GM15510 (cell line): Measurements from ENCODE around the gene B3GALT5.

Experiments
- POLR2A ChIP-seq: IDR thresholded peaks from 3 replicates; pipeline ENCODE4 v1.6.1; 2011; ENCODE audit warnings: borderline replicate concordance; ENCODE audit not compliant: insufficient read length; ENCODE audit errors: extremely low read depth

B3GALT5 gene

DNA sequence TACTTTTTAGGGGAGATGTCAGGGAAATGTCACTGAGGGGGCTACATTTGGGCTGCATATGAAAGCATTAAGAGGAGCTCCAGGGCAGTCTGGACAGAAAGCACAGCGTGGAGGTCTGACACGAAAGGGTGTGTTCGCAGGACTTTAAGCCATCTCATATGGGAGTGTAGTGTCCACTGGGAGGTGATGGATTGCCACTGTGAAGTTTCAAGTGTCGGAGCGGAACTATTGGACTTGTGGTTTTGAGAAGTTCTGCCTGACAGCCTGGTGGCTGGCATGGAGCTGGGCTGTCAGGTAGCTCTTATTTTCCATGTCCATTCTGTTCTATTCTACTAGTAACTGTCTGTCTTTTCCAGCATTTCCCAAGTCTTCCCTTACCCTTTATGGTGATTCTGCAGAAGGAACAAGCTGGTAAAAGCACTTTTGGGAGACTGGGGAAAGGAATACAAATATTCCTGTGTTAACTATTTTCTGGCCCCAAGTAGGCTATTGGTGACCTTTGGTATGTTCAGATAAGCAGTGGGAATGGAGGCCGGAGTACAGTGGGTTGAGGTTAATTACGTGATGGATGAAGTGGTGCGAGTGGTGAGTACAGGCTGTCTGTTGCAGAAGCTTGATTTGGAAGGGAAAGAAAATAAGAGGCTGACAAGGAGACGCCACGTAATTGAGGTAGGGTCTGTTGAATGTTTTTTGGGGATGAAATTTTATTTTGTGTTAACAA lies 19.3 kb downstream of the B3GALT5 start:
- no peak for TF ChIP-seq POLR2A

GRCh38 chr21:39632796-39633442 lies 20.2 kb downstream of the B3GALT5 start:
- no peak for TF ChIP-seq POLR2A

DNA sequence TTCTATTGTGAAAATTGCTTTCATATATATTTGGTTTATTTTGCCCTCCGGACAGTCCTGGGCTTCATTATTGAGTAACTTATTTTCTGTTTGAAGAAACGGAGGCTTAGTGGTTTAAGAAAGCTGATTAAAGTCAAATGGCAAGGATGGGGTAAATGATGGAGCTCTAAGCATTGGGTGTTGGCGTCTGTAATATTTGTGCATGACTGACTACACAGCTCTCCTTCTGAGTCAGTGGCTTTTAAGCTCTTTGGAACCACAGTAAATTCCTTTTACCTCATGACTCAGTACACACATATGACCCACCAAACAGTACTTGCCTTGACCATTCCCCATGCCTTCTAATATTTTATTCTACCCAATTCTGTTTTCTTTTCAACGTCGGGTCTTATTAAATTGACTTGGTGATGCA lies 21.0 kb downstream of the B3GALT5 start:
- no peak for TF ChIP-seq POLR2A

- no peak for TF ChIP-seq POLR2A
Observed at GRCh38 chr21:39634507-39634906, 21.8 kb downstream of the B3GALT5 start.

DNA sequence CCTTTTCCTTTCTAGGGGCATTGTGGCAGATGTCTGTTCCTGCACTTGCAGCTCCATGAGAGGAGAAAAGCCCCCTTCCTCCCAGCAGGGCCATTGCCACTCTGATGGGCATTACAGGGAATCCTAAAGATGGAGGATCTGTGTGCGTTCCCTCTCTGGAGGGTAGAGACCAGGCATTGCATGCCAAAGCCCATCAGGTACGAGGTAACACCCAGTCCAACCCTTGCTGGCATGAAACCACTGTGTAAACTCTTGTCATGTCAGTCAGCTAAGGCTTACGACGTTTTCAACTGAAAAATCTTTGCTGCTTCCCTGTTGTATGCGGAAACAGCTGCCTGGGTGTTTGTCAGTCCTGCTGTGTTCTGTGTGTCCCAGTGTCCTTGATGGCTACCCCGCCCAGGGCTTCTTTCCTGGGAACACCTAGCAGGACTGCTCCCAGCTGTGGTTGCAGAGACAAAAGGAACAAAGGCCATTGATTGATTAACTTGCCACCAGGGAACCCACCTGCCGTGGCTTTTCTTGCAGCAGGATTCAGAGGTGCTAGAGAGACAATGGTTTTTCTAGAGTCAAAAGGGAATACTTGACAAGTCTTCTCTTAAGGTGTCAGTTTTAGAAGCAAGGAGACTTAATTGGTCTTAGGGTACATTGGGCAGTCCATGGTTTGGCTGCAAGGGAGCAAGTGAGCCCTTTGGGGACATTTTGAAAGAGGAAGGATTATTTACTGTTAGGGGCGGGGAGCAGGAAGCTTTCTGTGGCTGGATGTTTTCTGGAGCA lies 24.6 kb downstream of the B3GALT5 start:
- no peak for TF ChIP-seq POLR2A

- TF ChIP-seq POLR2A, result no peak
Observed at GRCh38 chr21:39637971-39638240, 25.2 kb downstream of the B3GALT5 start.

DNA sequence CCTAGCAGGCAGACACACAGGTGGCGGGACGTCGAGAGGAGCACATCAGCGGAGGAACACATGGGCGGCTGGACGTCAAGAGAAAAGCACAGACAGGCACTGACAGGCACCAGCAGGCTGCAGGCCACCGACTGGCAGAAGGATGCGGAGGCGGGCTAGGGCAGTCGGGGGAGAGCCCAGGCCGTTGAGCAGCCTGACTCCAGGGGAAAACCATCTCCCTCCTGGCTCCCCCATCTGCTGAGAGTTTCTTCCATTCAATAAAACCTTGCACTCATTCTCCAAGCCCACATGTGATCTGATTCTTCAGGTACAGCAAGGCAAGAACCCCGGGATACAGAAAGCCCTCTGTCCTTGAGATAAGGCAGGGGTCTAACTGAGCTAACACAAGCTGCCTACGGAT lies 25.5 kb downstream of the B3GALT5 start:
- TF ChIP-seq POLR2A, result no peak

- TF ChIP-seq POLR2A, result no peak
Observed at GRCh38 chr21:39640754-39641153, 28.0 kb downstream of the B3GALT5 start.

GRCh38 chr21:39641827-39642450 lies 29.2 kb downstream of the B3GALT5 start:
- TF ChIP-seq POLR2A, result no peak

DNA sequence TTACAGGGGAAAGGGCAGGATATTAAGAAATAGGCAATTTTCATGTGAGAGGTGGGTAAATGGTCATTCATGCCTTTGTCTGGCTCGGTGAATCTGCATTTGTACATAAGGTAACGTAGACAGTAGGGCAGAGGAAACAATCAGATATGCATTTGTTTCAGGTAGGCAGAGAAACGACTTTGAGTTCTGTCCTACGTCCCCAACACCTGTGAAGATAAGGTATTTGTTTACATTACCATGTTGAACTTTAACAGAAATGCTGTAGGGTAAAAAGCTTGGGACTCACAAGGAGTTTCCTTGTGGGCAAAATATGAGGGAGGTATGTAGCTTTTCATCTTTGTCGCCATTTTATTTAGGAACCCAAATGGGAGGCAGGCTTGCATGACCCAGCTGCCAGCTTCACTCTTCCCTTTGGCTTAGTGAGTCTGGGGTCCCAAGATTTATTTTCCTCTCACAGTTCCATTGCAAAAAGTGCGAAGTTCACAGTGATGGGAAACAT lies 31.4 kb downstream of the B3GALT5 start:
- no peak for TF ChIP-seq POLR2A

DNA sequence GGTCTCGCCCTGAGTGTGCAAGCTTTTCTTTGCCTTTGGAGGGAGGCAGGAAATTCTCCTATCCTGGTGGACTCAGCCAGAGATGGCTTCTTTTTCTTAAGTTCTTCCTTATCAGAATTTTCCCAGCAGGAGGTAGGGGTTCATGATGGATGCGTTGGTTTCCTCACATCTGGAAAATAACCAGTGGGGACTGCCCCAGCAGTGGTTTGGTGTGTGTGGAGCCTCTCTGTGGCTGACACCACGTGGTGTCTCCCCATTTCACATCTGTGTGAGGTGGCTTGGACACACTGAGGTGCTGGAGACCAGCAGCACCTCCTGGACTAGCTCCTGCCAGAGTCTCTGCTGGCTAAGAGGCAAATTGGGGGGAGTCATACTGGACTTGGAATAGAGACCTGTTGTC lies 32.6 kb downstream of the B3GALT5 start:
- no peak for TF ChIP-seq POLR2A

DNA sequence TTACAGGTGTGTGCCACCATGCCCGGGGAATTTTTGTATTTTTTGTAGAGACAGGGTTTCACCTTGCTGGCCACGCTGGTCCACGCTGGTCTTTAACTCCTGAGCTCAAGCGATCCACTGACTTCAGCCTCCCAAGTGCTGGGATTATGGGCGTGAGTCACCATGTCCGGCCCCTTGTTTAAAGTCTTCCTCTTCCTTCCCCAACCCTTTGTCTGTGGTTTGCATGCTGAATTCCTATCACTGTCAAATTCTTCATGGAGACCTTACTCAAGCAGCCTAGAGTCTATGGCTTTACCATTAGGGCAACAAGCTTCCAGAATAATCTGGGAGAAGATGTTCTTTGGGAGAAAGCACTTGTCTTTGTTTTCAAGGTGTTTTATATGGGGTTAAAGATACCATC lies 34.7 kb downstream of the B3GALT5 start:
- TF ChIP-seq POLR2A, result no peak

DNA sequence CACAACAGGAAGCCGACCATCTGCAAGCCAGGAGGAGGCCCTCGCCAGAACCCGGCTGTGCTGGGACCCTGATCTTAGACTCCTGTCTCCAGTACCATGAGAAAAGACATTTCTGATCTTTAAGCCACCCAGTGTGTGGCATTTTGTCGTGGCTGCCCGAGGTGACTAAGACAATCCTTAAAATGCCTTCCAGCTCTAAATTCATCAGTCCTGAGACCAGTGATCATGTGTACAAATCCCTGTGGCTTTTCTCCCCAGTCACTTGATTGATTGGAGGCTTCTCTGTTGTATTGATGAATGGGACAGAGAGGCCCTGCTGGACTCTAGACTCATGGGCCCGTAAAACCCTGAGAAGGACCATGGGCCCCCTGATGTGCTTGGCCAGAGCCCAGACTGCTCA lies 36.1 kb downstream of the B3GALT5 start:
- TF ChIP-seq POLR2A, result no peak

- no peak for TF ChIP-seq POLR2A
Observed at GRCh38 chr21:39649526-39649925, 36.8 kb downstream of the B3GALT5 start.

DNA sequence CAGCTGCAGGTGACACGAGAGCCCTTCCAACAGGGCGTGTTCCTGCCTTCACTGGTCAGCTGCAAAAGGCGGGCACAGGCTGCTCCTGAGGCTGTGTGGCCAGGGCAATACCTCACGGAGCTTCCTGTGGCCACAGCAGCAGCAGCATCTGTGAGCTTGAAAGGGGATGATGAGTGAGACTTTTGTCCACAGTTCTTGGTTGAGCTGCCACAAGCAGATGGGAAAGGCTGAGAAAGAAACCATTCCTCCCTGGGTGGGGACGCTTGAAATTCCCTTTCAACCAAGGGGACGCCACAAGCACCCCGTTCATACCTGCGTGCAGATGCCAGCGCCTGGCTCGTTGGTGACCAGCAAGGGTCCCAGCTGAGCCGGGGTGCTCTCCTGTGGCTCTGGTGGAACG lies 37.6 kb downstream of the B3GALT5 start:
- no peak for TF ChIP-seq POLR2A
